Measurements from ENCODE around the gene ZFAND3. TPM values are rescaled to one million over a fixed set of nuclear protein-coding genes. Genes with fewer than 3 reads are reported as not detected.

Gene ZFAND3
- polyA plus RNA-seq, 1 of the 3 experiments (the other 2 are of a cell fraction) = 16.7 TPM

DNA sequence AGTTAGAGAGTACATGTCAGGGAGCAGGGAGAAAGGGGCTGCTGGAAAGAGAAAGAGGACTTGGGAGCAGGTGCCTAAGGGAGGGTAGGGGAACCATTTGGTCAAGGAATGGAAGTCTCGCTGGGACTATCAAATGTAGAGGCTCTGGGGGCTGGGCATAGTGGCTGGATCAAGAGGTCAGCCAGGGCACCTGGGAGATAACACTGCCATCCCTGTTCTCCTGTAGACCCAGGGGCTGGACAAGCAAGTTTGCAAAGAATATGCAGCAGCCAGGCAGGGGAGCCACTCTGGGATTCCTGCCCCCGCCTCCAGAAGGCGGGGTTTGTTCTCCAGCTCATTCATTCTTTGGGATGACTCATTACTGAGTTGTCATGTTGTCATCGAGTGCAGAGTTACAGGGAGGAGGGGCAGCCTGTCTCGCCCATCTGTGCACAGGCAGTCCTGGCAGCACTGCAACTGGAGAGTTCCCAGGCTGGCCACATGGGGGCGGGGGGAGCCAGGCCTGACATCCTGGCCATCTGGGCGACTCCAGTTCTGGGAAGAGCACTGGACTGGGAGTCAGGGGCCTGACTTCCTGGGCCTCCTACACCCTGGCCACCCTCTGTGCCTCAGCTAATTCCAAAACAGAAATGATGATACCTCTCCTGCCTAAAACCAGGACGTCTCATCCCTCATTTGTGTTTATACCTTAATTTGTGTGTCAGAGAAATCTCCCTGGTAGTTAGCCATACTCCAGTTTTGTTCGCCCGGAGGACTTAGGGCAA, 28.2 kb upstream of the ZFAND3 start (continued):
- TF ChIP-seq FOXM1 (IDR thresholded peaks at IDR 0.05; ENCODE audit: low read depth) = no peak
- TF ChIP-seq SMC3 (IDR thresholded peaks at IDR 0.05; ENCODE audit: low read depth, low read length) = peak; percentile 93
- TF ChIP-seq GATA2 (CRISPR knock-in tag; IDR thresholded peaks at IDR 0.05) = no peak
- peak; percentile 50 for TF ChIP-seq MXI1 (IDR thresholded peaks at IDR 0.05; ENCODE audit: low read depth, low read length)
- TF ChIP-seq PBX3 (IDR thresholded peaks at IDR 0.05) = peak; percentile 93
- peak; percentile 98 for TF ChIP-seq FOSL2 (IDR thresholded peaks at IDR 0.05; ENCODE audit: borderline replicate concordance, low read depth)
- TF ChIP-seq, protein P1, sequence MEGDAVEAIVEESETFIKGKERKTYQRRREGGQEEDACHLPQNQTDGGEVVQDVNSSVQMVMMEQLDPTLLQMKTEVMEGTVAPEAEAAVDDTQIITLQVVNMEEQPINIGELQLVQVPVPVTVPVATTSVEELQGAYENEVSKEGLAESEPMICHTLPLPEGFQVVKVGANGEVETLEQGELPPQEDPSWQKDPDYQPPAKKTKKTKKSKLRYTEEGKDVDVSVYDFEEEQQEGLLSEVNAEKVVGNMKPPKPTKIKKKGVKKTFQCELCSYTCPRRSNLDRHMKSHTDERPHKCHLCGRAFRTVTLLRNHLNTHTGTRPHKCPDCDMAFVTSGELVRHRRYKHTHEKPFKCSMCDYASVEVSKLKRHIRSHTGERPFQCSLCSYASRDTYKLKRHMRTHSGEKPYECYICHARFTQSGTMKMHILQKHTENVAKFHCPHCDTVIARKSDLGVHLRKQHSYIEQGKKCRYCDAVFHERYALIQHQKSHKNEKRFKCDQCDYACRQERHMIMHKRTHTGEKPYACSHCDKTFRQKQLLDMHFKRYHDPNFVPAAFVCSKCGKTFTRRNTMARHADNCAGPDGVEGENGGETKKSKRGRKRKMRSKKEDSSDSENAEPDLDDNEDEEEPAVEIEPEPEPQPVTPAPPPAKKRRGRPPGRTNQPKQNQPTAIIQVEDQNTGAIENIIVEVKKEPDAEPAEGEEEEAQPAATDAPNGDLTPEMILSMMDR (IDR thresholded peaks at IDR 0.05) = peak; percentile 94
- TF ChIP-seq YY1 (IDR thresholded peaks at IDR 0.05; ENCODE audit: low read depth) = no peak
- TF ChIP-seq TCF12 (IDR thresholded peaks at IDR 0.05) = peak; percentile 86
- no peak for TF ChIP-seq RFX5 (IDR thresholded peaks at IDR 0.05; ENCODE audit: low read length)
- TF ChIP-seq, protein P2, sequence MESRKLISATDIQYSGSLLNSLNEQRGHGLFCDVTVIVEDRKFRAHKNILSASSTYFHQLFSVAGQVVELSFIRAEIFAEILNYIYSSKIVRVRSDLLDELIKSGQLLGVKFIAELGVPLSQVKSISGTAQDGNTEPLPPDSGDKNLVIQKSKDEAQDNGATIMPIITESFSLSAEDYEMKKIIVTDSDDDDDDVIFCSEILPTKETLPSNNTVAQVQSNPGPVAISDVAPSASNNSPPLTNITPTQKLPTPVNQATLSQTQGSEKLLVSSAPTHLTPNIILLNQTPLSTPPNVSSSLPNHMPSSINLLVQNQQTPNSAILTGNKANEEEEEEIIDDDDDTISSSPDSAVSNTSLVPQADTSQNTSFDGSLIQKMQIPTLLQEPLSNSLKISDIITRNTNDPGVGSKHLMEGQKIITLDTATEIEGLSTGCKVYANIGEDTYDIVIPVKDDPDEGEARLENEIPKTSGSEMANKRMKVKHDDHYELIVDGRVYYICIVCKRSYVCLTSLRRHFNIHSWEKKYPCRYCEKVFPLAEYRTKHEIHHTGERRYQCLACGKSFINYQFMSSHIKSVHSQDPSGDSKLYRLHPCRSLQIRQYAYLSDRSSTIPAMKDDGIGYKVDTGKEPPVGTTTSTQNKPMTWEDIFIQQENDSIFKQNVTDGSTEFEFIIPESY (IDR thresholded peaks at IDR 0.05; ENCODE audit: borderline replicate concordance, low read depth) = no peak
- TF ChIP-seq RAD21 (IDR thresholded peaks at IDR 0.05; ENCODE audit: low read length) = peak; percentile 92
- peak; percentile 63 for TF ChIP-seq MAX (IDR thresholded peaks at IDR 0.05; ENCODE audit: low read depth)
- TF ChIP-seq FOXJ3 (CRISPR knock-in tag; IDR thresholded peaks at IDR 0.05) = no peak
- no peak for TF ChIP-seq MEF2A (IDR thresholded peaks at IDR 0.05; ENCODE audit: borderline replicate concordance, low read depth)
- TF ChIP-seq CHD2 (IDR thresholded peaks at IDR 0.05; ENCODE audit: low read length, partially characterized antibody) = peak; percentile 85
- peak; percentile 89 for TF ChIP-seq SIN3A (IDR thresholded peaks at IDR 0.05; ENCODE audit: borderline replicate concordance, low read depth, low read length)
- no peak for TF ChIP-seq REST (IDR thresholded peaks at IDR 0.05; ENCODE audit: low read depth, low read length)
- peak; percentile 65; the same call in 1 of the 2 replicates for TF ChIP-seq NFIC (IDR thresholded peaks at IDR 0.05; ENCODE audit: borderline replicate concordance)
- TF ChIP-seq EP300 (IDR thresholded peaks at IDR 0.05; ENCODE audit: borderline replicate concordance in 1 of 2, low read depth in 1 of 2, low read length in 1 of 2) = peak; percentile 36 to 47; a peak in 2 of 4 replicates

All from SK-N-SH (cell line).